HepG2 (cell line): ENCODE data around the gene FASTK. TPM values are rescaled to one million over a fixed set of nuclear protein-coding genes. Genes with fewer than 3 reads are reported as not detected.

Experiments
- ARHGAP35 ChIP-seq: sonication (generic); formaldehyde crosslinking; IDR thresholded peaks from 2 replicates; pipeline ENCODE4 v1.9.0; 2022; ENCODE audit warnings: mild to moderate bottlenecking, inconsistent platforms, moderate library complexity, missing genetic modification reagents, borderline replicate concordance
- CEBPB ChIP-seq: IDR thresholded peaks from 2 replicates; pipeline ENCODE4 v1.6.1; 2011; ENCODE audit warnings: low read depth, low read length, improper control_type of control experiment, borderline replicate concordance
- DZIP1 ChIP-seq: sonication (generic); formaldehyde crosslinking; IDR thresholded peaks from 2 replicates; pipeline ENCODE4 v1.5.0; 2020; ENCODE audit warnings: mild to moderate bottlenecking, missing genetic modification reagents
- FOSL1 ChIP-seq: sonication (generic); formaldehyde crosslinking; IDR thresholded peaks from 2 replicates; pipeline ENCODE4 v1.9.0; 2021; ENCODE audit warnings: missing genetic modification reagents, borderline replicate concordance
- GPN1 ChIP-seq: sonication (generic); formaldehyde crosslinking; IDR thresholded peaks from 2 replicates; pipeline ENCODE4 v1.5.1; 2020; ENCODE audit warnings: missing genetic modification reagents, borderline replicate concordance
- IRF2 ChIP-seq: IDR thresholded peaks from 2 replicates; pipeline ENCODE4 v1.6.1; 2018; ENCODE audit warnings: missing genetic modification reagents, missing compliant biosample characterization
- KLF12 ChIP-seq: sonication (generic); formaldehyde crosslinking; IDR thresholded peaks from 2 replicates; pipeline ENCODE4 v1.4.0; 2020; ENCODE audit warnings: missing genetic modification reagents, borderline replicate concordance
- KLF6 ChIP-seq: IDR thresholded peaks from 2 replicates; pipeline ENCODE4 v1.8.0; 2016; ENCODE audit warnings: missing biosample characterization, missing genetic modification reagents
- MYNN ChIP-seq: sonication (generic); formaldehyde crosslinking; IDR thresholded peaks from 2 replicates; pipeline ENCODE4 v1.4.0; 2020; ENCODE audit warnings: mild to moderate bottlenecking, low read depth, missing genetic modification reagents
- PHF20 ChIP-seq: sonication (generic); formaldehyde crosslinking; IDR thresholded peaks from 2 replicates; pipeline ENCODE4 v1.5.0; 2020; ENCODE audit warnings: mild to moderate bottlenecking, missing genetic modification reagents
- PREB ChIP-seq: sonication (generic); formaldehyde crosslinking; IDR thresholded peaks from 2 replicates; pipeline ENCODE4 v1.4.0; 2020; ENCODE audit warnings: missing genetic modification reagents
- RXRA ChIP-seq: sonication (generic); formaldehyde crosslinking; IDR thresholded peaks from 2 replicates; pipeline ENCODE4 v1.5.1; 2020; ENCODE audit warnings: missing genetic modification reagents
- SRSF9 ChIP-seq: fragments of 200-400 bp; formaldehyde crosslinking; IDR thresholded peaks from 2 replicates; pipeline ENCODE4 v1.6.1; 2018; ENCODE audit warnings: borderline replicate concordance, mild to moderate bottlenecking, low read depth, low read length; ENCODE audit not compliant: insufficient read depth, poor library complexity, severe bottlenecking
- THAP8 ChIP-seq: sonication (generic); formaldehyde crosslinking; IDR thresholded peaks from 2 replicates; pipeline ENCODE4 v1.5.1; 2020; ENCODE audit warnings: missing genetic modification reagents, mild to moderate bottlenecking, borderline replicate concordance
- ZEB1 ChIP-seq: IDR thresholded peaks from 2 replicates; pipeline ENCODE4 v1.6.1; 2012; ENCODE audit warnings: mild to moderate bottlenecking, low read depth, inconsistent platforms; ENCODE audit not compliant: insufficient replicate concordance
- ZNF20 ChIP-seq: sonication (generic); formaldehyde crosslinking; IDR thresholded peaks from 2 replicates; pipeline ENCODE4 v1.4.0; 2020; ENCODE audit warnings: mild to moderate bottlenecking, moderate library complexity, missing genetic modification reagents
- ZNF205 ChIP-seq: IDR thresholded peaks from 2 replicates; pipeline ENCODE4 v1.6.1; 2018; ENCODE audit warnings: missing biosample characterization, missing genetic modification reagents
- ZNF749 ChIP-seq: sonication (generic); formaldehyde crosslinking; IDR thresholded peaks from 2 replicates; pipeline ENCODE4 v1.8.0; 2022; ENCODE audit warnings: mild to moderate bottlenecking, missing genetic modification reagents, moderate library complexity, borderline replicate concordance
- polyA plus RNA-seq, 8 experiments: library from polyadenylated mRNA; depleted of rRNA in 3 of 8; stranded (reverse) in 7 of 8; unstranded in 1 of 8; fragments of >200 nt; fragmentation: Illumina TruSeq in 4 of 8; extraction: Trizol in 4 of 8; gene quantifications; 2 replicates each; pipeline versions ENCODE4 v1.2.1 to v1.2.3, GENCODE V29; 2011 to 2016; ENCODE audit warnings: low read depth in 4 of 8, missing spikeins in 1 of 8, mixed read lengths in 1 of 8; ENCODE audit not compliant: insufficient read depth in 1 of 8
- total RNA-seq, 5 experiments: library from RNA; depleted of rRNA; stranded (reverse); fragments of >200 nt; fragmentation: Illumina TruSeq; extraction: Trizol; gene quantifications; 2 replicates each; pipeline ENCODE4 v1.2.3, GENCODE V29; 2016; ENCODE audit warnings: low read depth in 1 of 5
- TF ChIP-seq, protein P1 (sequence below): IDR thresholded peaks from 2 replicates; pipeline ENCODE4 v1.6.1; 2012; ENCODE audit warnings: inconsistent platforms
- TF ChIP-seq, protein P2 (sequence below): sonication (generic); formaldehyde crosslinking; IDR thresholded peaks from 2 replicates; pipeline ENCODE4 v1.8.0; 2022; ENCODE audit warnings: missing genetic modification reagents, mild to moderate bottlenecking, borderline replicate concordance
- TF ChIP-seq, protein P3 (sequence below): sonication (generic); formaldehyde crosslinking; IDR thresholded peaks from 2 replicates; pipeline ENCODE4 v1.4.0; 2020; ENCODE audit warnings: mild to moderate bottlenecking, missing genetic modification reagents

Gene FASTK
- total and polyA plus RNA-seq, 2 of the 13 experiments (the other 11 are each of a cell fraction or from before 2014, with no cell fraction given) = 52.9 to 55.7 TPM

- TF ChIP-seq PHF20 = no peak
- no peak for TF ChIP-seq ZNF205
- TF ChIP-seq ZNF749 (CRISPR knock-in tag) = no peak
- no peak for TF ChIP-seq ZNF20 (CRISPR knock-in tag)
- TF ChIP-seq, protein P1, sequence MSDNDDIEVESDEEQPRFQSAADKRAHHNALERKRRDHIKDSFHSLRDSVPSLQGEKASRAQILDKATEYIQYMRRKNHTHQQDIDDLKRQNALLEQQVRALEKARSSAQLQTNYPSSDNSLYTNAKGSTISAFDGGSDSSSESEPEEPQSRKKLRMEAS = peak; percentile 96
- no peak for TF ChIP-seq MYNN (CRISPR knock-in tag)
- no peak for TF ChIP-seq SRSF9
- TF ChIP-seq PREB (CRISPR knock-in tag) = no peak
- TF ChIP-seq, protein P2, sequence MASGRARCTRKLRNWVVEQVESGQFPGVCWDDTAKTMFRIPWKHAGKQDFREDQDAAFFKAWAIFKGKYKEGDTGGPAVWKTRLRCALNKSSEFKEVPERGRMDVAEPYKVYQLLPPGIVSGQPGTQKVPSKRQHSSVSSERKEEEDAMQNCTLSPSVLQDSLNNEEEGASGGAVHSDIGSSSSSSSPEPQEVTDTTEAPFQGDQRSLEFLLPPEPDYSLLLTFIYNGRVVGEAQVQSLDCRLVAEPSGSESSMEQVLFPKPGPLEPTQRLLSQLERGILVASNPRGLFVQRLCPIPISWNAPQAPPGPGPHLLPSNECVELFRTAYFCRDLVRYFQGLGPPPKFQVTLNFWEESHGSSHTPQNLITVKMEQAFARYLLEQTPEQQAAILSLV (CRISPR knock-in tag) = peak; percentile 62; the same call in 1 of the 2 replicates
- no peak for TF ChIP-seq THAP8 (CRISPR knock-in tag)
- no peak for TF ChIP-seq ZEB1
- TF ChIP-seq RXRA (CRISPR knock-in tag) = no peak
- TF ChIP-seq KLF6 = no peak
- TF ChIP-seq, protein P3, sequence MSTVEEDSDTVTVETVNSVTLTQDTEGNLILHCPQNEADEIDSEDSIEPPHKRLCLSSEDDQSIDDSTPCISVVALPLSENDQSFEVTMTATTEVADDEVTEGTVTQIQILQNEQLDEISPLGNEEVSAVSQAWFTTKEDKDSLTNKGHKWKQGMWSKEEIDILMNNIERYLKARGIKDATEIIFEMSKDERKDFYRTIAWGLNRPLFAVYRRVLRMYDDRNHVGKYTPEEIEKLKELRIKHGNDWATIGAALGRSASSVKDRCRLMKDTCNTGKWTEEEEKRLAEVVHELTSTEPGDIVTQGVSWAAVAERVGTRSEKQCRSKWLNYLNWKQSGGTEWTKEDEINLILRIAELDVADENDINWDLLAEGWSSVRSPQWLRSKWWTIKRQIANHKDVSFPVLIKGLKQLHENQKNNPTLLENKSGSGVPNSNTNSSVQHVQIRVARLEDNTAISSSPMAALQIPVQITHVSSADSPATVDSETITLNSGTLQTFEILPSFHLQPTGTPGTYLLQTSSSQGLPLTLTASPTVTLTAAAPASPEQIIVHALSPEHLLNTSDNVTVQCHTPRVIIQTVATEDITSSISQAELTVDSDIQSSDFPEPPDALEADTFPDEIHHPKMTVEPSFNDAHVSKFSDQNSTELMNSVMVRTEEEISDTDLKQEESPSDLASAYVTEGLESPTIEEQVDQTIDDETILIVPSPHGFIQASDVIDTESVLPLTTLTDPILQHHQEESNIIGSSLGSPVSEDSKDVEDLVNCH (CRISPR knock-in tag) = no peak
- no peak for TF ChIP-seq KLF12
- no peak for TF ChIP-seq CEBPB
- TF ChIP-seq DZIP1 (CRISPR knock-in tag) = no peak
- TF ChIP-seq ARHGAP35 (CRISPR knock-in tag) = no peak; the same call in 1 of the 2 replicates
- no peak for TF ChIP-seq GPN1 (CRISPR knock-in tag)
- no peak for TF ChIP-seq IRF2 (CRISPR knock-in tag)
- no peak for TF ChIP-seq FOSL1
Measured at GRCh38 chr7:151062399-151063211, 18.0 kb downstream of the FASTK start (continued).
